ENCODE results near the gene ALAS1.

DNA sequence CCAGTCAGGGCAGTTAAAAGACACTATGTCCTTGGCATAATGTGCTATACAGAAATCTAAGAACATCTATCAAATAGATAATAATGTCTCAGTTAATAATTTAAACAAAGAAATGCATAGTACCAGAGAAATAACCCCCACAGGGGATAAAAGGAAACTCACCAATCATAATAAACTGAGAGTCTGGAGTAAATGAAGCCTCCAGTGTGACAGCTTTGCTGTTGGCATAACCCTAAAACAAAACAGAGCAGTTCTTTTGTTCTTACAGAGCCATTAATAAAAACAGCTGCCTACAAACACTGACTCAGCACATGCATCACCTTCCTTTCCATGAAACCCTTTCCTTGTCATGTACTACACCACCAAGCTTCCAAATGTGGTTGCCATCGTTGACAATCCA is 61.1 kb downstream of the ALAS1 start:
- TF ChIP-seq CTCF (IDR thresholded peaks at IDR 0.05; ENCODE audit: low read depth, low read length) (no peak), EZH2phosphoT487 (IDR thresholded peaks at IDR 0.05; ENCODE audit: low read depth) (no peak)
